SK-MEL-5 (cell line): ENCODE results near the gene MICAL1. TPM values are rescaled to one million over a fixed set of nuclear protein-coding genes. Genes with fewer than 3 reads are reported as not detected.

Source experiments
- DNase-seq: peaks from one replicate; pipeline ENCODE4 v3.0.0-alpha.2; 2016; ENCODE audit warnings: low read depth, low spot score
- in situ Hi-C: cut with HindIII; loops from 2 replicates; pipeline ENCODE4 v1.10.0; 2016; ENCODE audit warnings: low sequenced_read_pairs, high pct_unique_total_duplicates, low pct_unique_long_range_greater_than_20kb
- total RNA-seq: library from RNA; depleted of rRNA; stranded (reverse); fragments of >200 nt; shearing (Covaris generic); gene quantifications from 2 replicates; pipeline ENCODE4 v1.2.3, GENCODE V29; 2014

The MICAL1 gene
- total RNA-seq, 1 experiment from 2014 or later: 43.1 TPM

GRCh38 chr6:109460161-109460829, 4.7 kb upstream of the MICAL1 start:
- in situ Hi-C loops: no loop called here

GRCh38 chr6:109458774-109459531, 3.4 kb upstream of the MICAL1 start:
- peak; percentile 53 for DNase-seq
- in situ Hi-C loops: no loop called here

More at GRCh38 chr6:109460161-109460829, 4.7 kb upstream of the MICAL1 start:
- no peak for DNase-seq

- DNase-seq: no peak
- in situ Hi-C loops: no loop called here
Observed at GRCh38 chr6:109457562-109457996, 2.0 kb upstream of the MICAL1 start.

- in situ Hi-C loops: no loop called here
- DNase-seq: no peak
Observed at GRCh38 chr6:109456710-109457561, 1.4 kb upstream of the MICAL1 start.

GRCh38 chr6:109456111-109456583, 575 bp upstream of the MICAL1 start:
- in situ Hi-C loops: no loop called here
- no peak for DNase-seq

GRCh38 chr6:109454496-109455436, 806 bp downstream of the MICAL1 start:
- in situ Hi-C loops: no loop called here
- DNase-seq: peak; percentile 51

- no peak for DNase-seq
Observed at GRCh38 chr6:109453594-109454495, 1.7 kb downstream of the MICAL1 start.

GRCh38 chr6:109453156-109453555, 2.4 kb downstream of the MICAL1 start:
- no peak for DNase-seq
- in situ Hi-C loops: no loop called here

More at GRCh38 chr6:109453594-109454495, 1.7 kb downstream of the MICAL1 start:
- in situ Hi-C loops: no loop called here

- DNase-seq: no peak
- in situ Hi-C loops: no loop called here
Observed at GRCh38 chr6:109452181-109452580, 3.4 kb downstream of the MICAL1 start.

- in situ Hi-C loops: no loop called here
- no peak for DNase-seq
Observed at GRCh38 chr6:109451376-109451775, 4.2 kb downstream of the MICAL1 start.

- in situ Hi-C loops: no loop called here
- DNase-seq: no peak
Observed at GRCh38 chr6:109450801-109451200, 4.8 kb downstream of the MICAL1 start.

GRCh38 chr6:109449795-109450673, 5.5 kb downstream of the MICAL1 start:
- in situ Hi-C loops: no loop called here
- DNase-seq: no peak

- in situ Hi-C loops: no loop called here
- DNase-seq: no peak
Observed at GRCh38 chr6:109449064-109449794, 6.3 kb downstream of the MICAL1 start.

- no peak for DNase-seq
- in situ Hi-C loops: no loop called here
Observed at GRCh38 chr6:109448615-109449014, 7.0 kb downstream of the MICAL1 start.
